ENCODE results near the gene TSNAXIP1.

- TF ChIP-seq CTCF (conservative IDR thresholded peaks at IDR 0.05; ENCODE audit: low read length) (no peak), EZH2phosphoT487 (IDR thresholded peaks at IDR 0.05; ENCODE audit: borderline replicate concordance) (no peak)
Measured at GRCh38 chr16:67847064-67847861, 40.6 kb downstream of the TSNAXIP1 start, which contains the start of gene CENPT.

All from Loucy (cell line).